Measurements from ENCODE around the gene KRTAP25-1. TPM values are rescaled to one million over a fixed set of nuclear protein-coding genes. Genes with fewer than 3 reads are reported as not detected.

The KRTAP25-1 gene
- total RNA-seq, 3 donors from 2014 or later (not counting 1 experiment from before 2014, with no cell fraction given), result not detected

DNA sequence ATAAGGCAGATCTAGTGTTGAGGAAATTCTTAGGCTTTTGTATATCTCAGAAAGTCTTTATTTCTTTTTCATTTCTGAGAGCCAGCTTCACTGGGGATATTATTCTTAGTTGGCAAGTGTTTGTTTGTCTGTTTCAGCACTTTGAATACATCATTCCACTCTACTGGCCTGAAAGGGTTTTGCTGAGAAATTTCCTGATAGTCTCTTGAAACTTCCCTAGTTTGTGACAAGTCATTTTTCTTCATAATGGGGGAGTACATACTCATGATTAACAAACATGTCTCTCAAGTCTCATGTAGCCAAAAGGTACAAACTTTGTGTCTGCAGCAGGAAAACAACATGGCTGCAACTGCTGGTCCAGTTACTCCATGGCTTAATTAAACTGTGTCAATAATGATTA lies 37.1 kb upstream of the KRTAP25-1 start:
- H3K4me3 Mint-ChIP-seq, result no peak overlapping the region
- Histone ChIP-seq H3K4me3 (ENCODE audit: low read length) (no peak overlapping the region), H3K9me3 (ENCODE audit: control insufficient read depth, insufficient read depth, low read length) (peaks cover 3% of the 10 kb centered on the region), H3K4me1 (ENCODE audit: control insufficient read depth, insufficient read depth, low read length) (no peaks in the 10 kb centered on the region), H3K27ac (ENCODE audit: low read length) (no peak overlapping the region), H3K27me3 (ENCODE audit: control insufficient read depth, insufficient read depth, low read length) (no peaks in the 10 kb centered on the region), H3K36me3 (ENCODE audit: control insufficient read depth, insufficient read depth, low read length) (no peaks in the 10 kb centered on the region)
- no peaks in the 10 kb centered on the region for H3K36me3 Mint-ChIP-seq
- DNase-seq, result no peak
- no peak for ATAC-seq
- TF ChIP-seq, protein P1, sequence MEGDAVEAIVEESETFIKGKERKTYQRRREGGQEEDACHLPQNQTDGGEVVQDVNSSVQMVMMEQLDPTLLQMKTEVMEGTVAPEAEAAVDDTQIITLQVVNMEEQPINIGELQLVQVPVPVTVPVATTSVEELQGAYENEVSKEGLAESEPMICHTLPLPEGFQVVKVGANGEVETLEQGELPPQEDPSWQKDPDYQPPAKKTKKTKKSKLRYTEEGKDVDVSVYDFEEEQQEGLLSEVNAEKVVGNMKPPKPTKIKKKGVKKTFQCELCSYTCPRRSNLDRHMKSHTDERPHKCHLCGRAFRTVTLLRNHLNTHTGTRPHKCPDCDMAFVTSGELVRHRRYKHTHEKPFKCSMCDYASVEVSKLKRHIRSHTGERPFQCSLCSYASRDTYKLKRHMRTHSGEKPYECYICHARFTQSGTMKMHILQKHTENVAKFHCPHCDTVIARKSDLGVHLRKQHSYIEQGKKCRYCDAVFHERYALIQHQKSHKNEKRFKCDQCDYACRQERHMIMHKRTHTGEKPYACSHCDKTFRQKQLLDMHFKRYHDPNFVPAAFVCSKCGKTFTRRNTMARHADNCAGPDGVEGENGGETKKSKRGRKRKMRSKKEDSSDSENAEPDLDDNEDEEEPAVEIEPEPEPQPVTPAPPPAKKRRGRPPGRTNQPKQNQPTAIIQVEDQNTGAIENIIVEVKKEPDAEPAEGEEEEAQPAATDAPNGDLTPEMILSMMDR (IDR thresholded peaks at IDR 0.05), result no peak
- no peaks in the 10 kb centered on the region for H3K27me3 Mint-ChIP-seq (ENCODE audit: low read depth in 2 of 2)
- peaks cover 4 to 9% of the 10 kb centered on the region in 2 donors for H3K9me3 Mint-ChIP-seq
- no peaks in the 10 kb centered on the region for H3K4me1 Mint-ChIP-seq
- H3K27ac Mint-ChIP-seq, result no peak overlapping the region
- intact Hi-C loops (cut with micrococcal nuclease), result no loop called here

- H3K9me3 ChIP-seq (ENCODE audit: control insufficient read depth, insufficient read depth, low read length), result no peaks in the 10 kb centered on the region
- Mint-ChIP-seq H3K27ac (no peak within 1 kb of the TSS), H3K36me3 (no peaks in the 10 kb centered on the region), H3K4me1 (no peaks in the 10 kb centered on the region), H3K27me3 (ENCODE audit: low read depth in 2 of 2) (no peaks in the 10 kb centered on the region), H3K9me3 (peaks cover 12 to 18% of the 10 kb centered on the region in 2 donors), H3K4me3 (no peak within 1 kb of the TSS)
- intact Hi-C loops (cut with micrococcal nuclease), result no loop called here
- ATAC-seq (no peak), DNase-seq (no peak)
- H3K27ac ChIP-seq (ENCODE audit: low read length), result no peak within 1 kb of the TSS
- TF ChIP-seq, protein P1 (IDR thresholded peaks at IDR 0.05), result no peak
- no peak within 1 kb of the TSS for H3K4me3 ChIP-seq (ENCODE audit: low read length)
- no peaks in the 10 kb centered on the region for H3K27me3 ChIP-seq (ENCODE audit: control insufficient read depth, insufficient read depth, low read length)
- 98% methylated on average over 2 of the region's 2 CpGs for WGBS (ENCODE audit: insufficient coverage)
- H3K36me3 ChIP-seq (ENCODE audit: control insufficient read depth, insufficient read depth, low read length), result no peaks in the 10 kb centered on the region
- no peaks in the 10 kb centered on the region for H3K4me1 ChIP-seq (ENCODE audit: control insufficient read depth, insufficient read depth, low read length)
These were observed 30.9 kb upstream of the KRTAP25-1 start, which contains the start of gene KRTAP26-1 for GRCh38 chr21:30320215-30320614. KRTAP26-1 (minus strand) TSS chr21:30320315; CDS start chr21:30320035, 280 bp downstream.

- H3K4me3 ChIP-seq (ENCODE audit: low read length), result no peak overlapping the region
- Mint-ChIP-seq H3K9me3 (peaks cover 7 to 16% of the 10 kb centered on the region in 2 donors), H3K27ac (no peak overlapping the region), H3K4me1 (no peaks in the 10 kb centered on the region), H3K27me3 (ENCODE audit: low read depth in 2 of 2) (no peaks in the 10 kb centered on the region), H3K4me3 (no peak overlapping the region), H3K36me3 (no peaks in the 10 kb centered on the region)
- TF ChIP-seq, protein P1 (IDR thresholded peaks at IDR 0.05), result no peak
- H3K9me3 ChIP-seq (ENCODE audit: control insufficient read depth, insufficient read depth, low read length), result no peaks in the 10 kb centered on the region
- no peak for ATAC-seq
- H3K36me3 ChIP-seq (ENCODE audit: control insufficient read depth, insufficient read depth, low read length), result no peaks in the 10 kb centered on the region
- no peak for DNase-seq
- H3K27ac ChIP-seq (ENCODE audit: low read length), result no peak overlapping the region
- no peaks in the 10 kb centered on the region for H3K4me1 ChIP-seq (ENCODE audit: control insufficient read depth, insufficient read depth, low read length)
- intact Hi-C loops (cut with micrococcal nuclease), result no loop called here
- H3K27me3 ChIP-seq (ENCODE audit: control insufficient read depth, insufficient read depth, low read length), result no peaks in the 10 kb centered on the region
- whole genome bisulfite sequencing (ENCODE audit: insufficient coverage), result 71% methylated on average over 1 of the region's 2 CpGs
These were observed 26.4 kb upstream of the KRTAP25-1 start for GRCh38 chr21:30315701-30316100.

- no peak overlapping the region for H3K27ac ChIP-seq (ENCODE audit: low read length)
- H3K9me3 ChIP-seq (ENCODE audit: control insufficient read depth, insufficient read depth, low read length), result no peaks in the 10 kb centered on the region
- WGBS (ENCODE audit: insufficient coverage), result 92% methylated on average over 2 of the region's 2 CpGs
- H3K27ac Mint-ChIP-seq, result no peak overlapping the region
- no peaks in the 10 kb centered on the region for H3K4me1 ChIP-seq (ENCODE audit: control insufficient read depth, insufficient read depth, low read length)
- H3K4me3 Mint-ChIP-seq, result no peak overlapping the region
- peaks cover 6 to 10% of the 10 kb centered on the region in 2 donors for H3K9me3 Mint-ChIP-seq
- no peaks in the 10 kb centered on the region for H3K36me3 ChIP-seq (ENCODE audit: control insufficient read depth, insufficient read depth, low read length)
- intact Hi-C loops (cut with micrococcal nuclease), result no loop called here
- TF ChIP-seq, protein P1 (IDR thresholded peaks at IDR 0.05), result no peak
- no peaks in the 10 kb centered on the region for H3K4me1 Mint-ChIP-seq
- H3K27me3 ChIP-seq (ENCODE audit: control insufficient read depth, insufficient read depth, low read length), result no peaks in the 10 kb centered on the region
- no peaks in the 10 kb centered on the region for H3K27me3 Mint-ChIP-seq (ENCODE audit: low read depth in 2 of 2)
- DNase-seq (no peak), ATAC-seq (no peak)
- H3K36me3 Mint-ChIP-seq, result no peaks in the 10 kb centered on the region
- no peak overlapping the region for H3K4me3 ChIP-seq (ENCODE audit: low read length)
These were observed 17.6 kb upstream of the KRTAP25-1 start for GRCh38 chr21:30306884-30307283.

Data from natural killer cell (primary cell).